GM19397 (cell line): ENCODE measurements around the gene SCRT2.

Experiments
- ATAC-seq: cut with Tn5 transposase; IDR thresholded peaks from one replicate; pipeline ENCODE4 v1.9.1; 2021; ENCODE audit warnings: mild to moderate bottlenecking, moderate library complexity; ENCODE audit not compliant: unreplicated experiment

SCRT2 gene

GRCh38 chr20:673603-674001 lies 2.0 kb downstream of the SCRT2 start:
- ATAC-seq, result no peak

- ATAC-seq, result no peak
Measured at GRCh38 chr20:672963-673602, 2.5 kb downstream of the SCRT2 start.

GRCh38 chr20:671252-672030 lies 4.2 kb downstream of the SCRT2 start:
- no peak for ATAC-seq

GRCh38 chr20:669573-669972 lies 6.0 kb downstream of the SCRT2 start:
- no peak for ATAC-seq

GRCh38 chr20:668638-669037 lies 7.0 kb downstream of the SCRT2 start:
- ATAC-seq, result no peak

GRCh38 chr20:668050-668449 lies 7.6 kb downstream of the SCRT2 start:
- no peak for ATAC-seq

GRCh38 chr20:667351-668034 lies 8.1 kb downstream of the SCRT2 start:
- ATAC-seq, result no peak

GRCh38 chr20:666877-667276 lies 8.7 kb downstream of the SCRT2 start:
- ATAC-seq, result no peak

GRCh38 chr20:665276-665675 lies 10.3 kb downstream of the SCRT2 start:
- ATAC-seq, result no peak

- ATAC-seq, result no peak
Measured at GRCh38 chr20:664576-664975, 11.0 kb downstream of the SCRT2 start.

GRCh38 chr20:664151-664550 lies 11.5 kb downstream of the SCRT2 start:
- ATAC-seq, result no peak

GRCh38 chr20:663315-664090 lies 12.1 kb downstream of the SCRT2 start:
- no peak for ATAC-seq

GRCh38 chr20:662277-663192 lies 13.1 kb downstream of the SCRT2 start:
- ATAC-seq, result no peak

GRCh38 chr20:661474-662270 lies 13.9 kb downstream of the SCRT2 start:
- no peak for ATAC-seq

- ATAC-seq, result no peak
Measured at GRCh38 chr20:658731-659291, 16.8 kb downstream of the SCRT2 start.

- no peak for ATAC-seq
Measured at GRCh38 chr20:658202-658601, 17.4 kb downstream of the SCRT2 start.

GRCh38 chr20:655726-656624 lies 19.6 kb downstream of the SCRT2 start:
- no peak for ATAC-seq

GRCh38 chr20:654417-654750 lies 21.2 kb downstream of the SCRT2 start:
- no peak for ATAC-seq
